CD4-positive, alpha-beta T cell (primary cell): ENCODE data around the gene RPGRIP1L. TPM values are rescaled to one million over a fixed set of nuclear protein-coding genes. Genes with fewer than 3 reads are reported as not detected.

Source experiments
- ATAC-seq: fragments of 200-7000 bp; cut with Tn5 transposase; one replicate; pipeline ENCODE4 v1.10.0; 2022; ENCODE audit warnings: mild to moderate bottlenecking; ENCODE audit not compliant: poor library complexity
- CTCF ChIA-PET: fragments of 350-600 bp; sonication (Branson Sonifier 250); formaldehyde crosslinking; loops from one replicate; lab custom pipeline; 2021; ENCODE audit warnings: antibody characterized with exemption, inconsistent platforms; lab: Charles Lee
- POLR2A ChIA-PET: fragments of 350-600 bp; sonication (Branson Sonifier 250); formaldehyde crosslinking; loops from one replicate; lab custom pipeline; 2021; ENCODE audit warnings: antibody characterized with exemption, inconsistent platforms; lab: Charles Lee
- DNase-seq, 14 experiments: peaks; one replicate each; pipeline ENCODE4 v3.0.0-alpha.2; 2013 to 2020; ENCODE audit warnings: mixed read lengths in 2 of 14
- H3K27ac ChIP-seq, 2 donors: one replicate each; pipeline versions ENCODE4 v1.5.1 to v1.7.0; 2013; ENCODE audit warnings: low read length in 2 of 2, low read depth in 1 of 2, mild to moderate bottlenecking in 1 of 2
- H3K27me3 ChIP-seq, 2 experiments: 1 replicate in 1 of 2; 2 replicates in 1 of 2; pipeline versions ENCODE4 v1.6.1 to v1.7.0; 2013; ENCODE audit warnings: low read length in 2 of 2, control low read depth in 1 of 2, mild to moderate bottlenecking in 1 of 2, moderate library complexity in 1 of 2; ENCODE audit not compliant: insufficient read depth in 2 of 2, control insufficient read depth in 1 of 2
- H3K36me3 ChIP-seq: one replicate; pipeline ENCODE4 v1.6.1; 2013; ENCODE audit warnings: low read length, control low read depth; ENCODE audit not compliant: insufficient read depth
- H3K4me1 ChIP-seq: one replicate; pipeline ENCODE4 v1.6.1; 2013; ENCODE audit warnings: low read length, control low read depth; ENCODE audit not compliant: insufficient read depth
- H3K4me3 ChIP-seq: one replicate; pipeline ENCODE4 v1.5.1; 2013; ENCODE audit warnings: mild to moderate bottlenecking, low read length, moderate library complexity
- H3K9me3 ChIP-seq, 2 experiments: 1 replicate in 1 of 2; 2 replicates in 1 of 2; pipeline versions ENCODE4 v1.6.1 to v1.7.0; 2013; ENCODE audit warnings: low read length in 2 of 2, mild to moderate bottlenecking in 2 of 2, control low read depth in 1 of 2, moderate library complexity in 1 of 2; ENCODE audit not compliant: control insufficient read depth in 1 of 2, insufficient read depth in 1 of 2
- H3K27ac Mint-ChIP-seq: one replicate; pipeline ENCODE4 v1.8.0; 2020; ENCODE audit warnings: mixed read lengths
- H3K27me3 Mint-ChIP-seq: one replicate; pipeline ENCODE4 v1.8.0; 2021; ENCODE audit warnings: mixed read lengths
- H3K36me3 Mint-ChIP-seq: one replicate; pipeline ENCODE4 v1.8.0; 2021; ENCODE audit warnings: low read depth, mixed read lengths
- H3K4me1 Mint-ChIP-seq: one replicate; pipeline ENCODE4 v1.8.0; 2021; ENCODE audit warnings: low read depth, mixed read lengths
- H3K4me3 Mint-ChIP-seq: one replicate; pipeline ENCODE4 v1.8.0; 2020; ENCODE audit warnings: mild to moderate bottlenecking, mixed read lengths
- H3K9me3 Mint-ChIP-seq: one replicate; pipeline ENCODE4 v1.8.0; 2020; ENCODE audit warnings: mixed read lengths
- intact Hi-C, 2 experiments: fragments of 100-400 bp; cut with DNase I in 1 of 2; cut with micrococcal nuclease in 1 of 2; formaldehyde crosslinking; loops; one replicate each; pipeline versions ENCODE4 v1.15.1 to v1.9.0; 2023 to 2025; cut with DNase I, micrococcal nuclease
- total RNA-seq, 174 experiments: library from RNA in 2 of 174; stranded (reverse) in 2 of 174; gene quantifications; one replicate each; pipeline ENCODE4 v1.2.3 and lab custom pipeline; 2021 to 2026
- TF ChIP-seq, protein P1 (sequence below): fragments of 200-600 bp; IDR thresholded peaks from one replicate; pipeline ENCODE4 v1.8.0; 2022; ENCODE audit warnings: antibody characterized with exemption, mild to moderate bottlenecking

RPGRIP1L gene
- total RNA-seq, 2 experiments from 2014 or later: 2.4 to 2.5 TPM

DNA sequence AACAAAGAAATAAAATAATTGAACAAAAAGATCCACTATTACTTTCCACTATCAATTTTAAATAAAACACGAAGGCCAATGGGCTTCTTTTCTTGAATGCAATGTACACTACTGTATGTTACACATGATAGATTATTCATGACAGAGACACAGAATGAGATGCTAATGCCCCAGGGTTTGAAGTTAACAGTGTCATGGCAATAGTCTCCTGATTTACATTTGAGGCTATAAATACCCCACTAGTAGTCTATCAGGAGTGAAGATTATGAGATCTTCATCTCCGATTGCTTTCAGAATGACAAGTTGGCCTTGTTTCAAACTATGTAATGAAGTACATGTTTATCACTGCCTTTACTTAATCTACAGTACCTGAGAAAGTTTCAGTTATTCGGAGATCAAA is 84.4 kb downstream of the RPGRIP1L start:
- H3K4me3 Mint-ChIP-seq: no peak overlapping the region
- H3K9me3 Mint-ChIP-seq: no peaks in the 10 kb centered on the region
- ATAC-seq (no peak), DNase-seq (no peak)
- H3K4me1 Mint-ChIP-seq: no peaks in the 10 kb centered on the region
- Histone ChIP-seq H3K9me3 (no peaks in the 10 kb centered on the region), H3K4me3 (no peak overlapping the region), H3K36me3 (no peaks in the 10 kb centered on the region), H3K27me3 (no peaks in the 10 kb centered on the region), H3K27ac (no peak overlapping the region), H3K4me1 (no peaks in the 10 kb centered on the region)
- ChIA-PET CTCF (no interaction called here), POLR2A (no interaction called here)
- H3K27me3 Mint-ChIP-seq: no peaks in the 10 kb centered on the region
- H3K27ac Mint-ChIP-seq: no peak overlapping the region
- H3K36me3 Mint-ChIP-seq: no peaks in the 10 kb centered on the region
- intact Hi-C loops: no loop called here
- TF ChIP-seq, protein P1, sequence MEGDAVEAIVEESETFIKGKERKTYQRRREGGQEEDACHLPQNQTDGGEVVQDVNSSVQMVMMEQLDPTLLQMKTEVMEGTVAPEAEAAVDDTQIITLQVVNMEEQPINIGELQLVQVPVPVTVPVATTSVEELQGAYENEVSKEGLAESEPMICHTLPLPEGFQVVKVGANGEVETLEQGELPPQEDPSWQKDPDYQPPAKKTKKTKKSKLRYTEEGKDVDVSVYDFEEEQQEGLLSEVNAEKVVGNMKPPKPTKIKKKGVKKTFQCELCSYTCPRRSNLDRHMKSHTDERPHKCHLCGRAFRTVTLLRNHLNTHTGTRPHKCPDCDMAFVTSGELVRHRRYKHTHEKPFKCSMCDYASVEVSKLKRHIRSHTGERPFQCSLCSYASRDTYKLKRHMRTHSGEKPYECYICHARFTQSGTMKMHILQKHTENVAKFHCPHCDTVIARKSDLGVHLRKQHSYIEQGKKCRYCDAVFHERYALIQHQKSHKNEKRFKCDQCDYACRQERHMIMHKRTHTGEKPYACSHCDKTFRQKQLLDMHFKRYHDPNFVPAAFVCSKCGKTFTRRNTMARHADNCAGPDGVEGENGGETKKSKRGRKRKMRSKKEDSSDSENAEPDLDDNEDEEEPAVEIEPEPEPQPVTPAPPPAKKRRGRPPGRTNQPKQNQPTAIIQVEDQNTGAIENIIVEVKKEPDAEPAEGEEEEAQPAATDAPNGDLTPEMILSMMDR: no peak

DNA sequence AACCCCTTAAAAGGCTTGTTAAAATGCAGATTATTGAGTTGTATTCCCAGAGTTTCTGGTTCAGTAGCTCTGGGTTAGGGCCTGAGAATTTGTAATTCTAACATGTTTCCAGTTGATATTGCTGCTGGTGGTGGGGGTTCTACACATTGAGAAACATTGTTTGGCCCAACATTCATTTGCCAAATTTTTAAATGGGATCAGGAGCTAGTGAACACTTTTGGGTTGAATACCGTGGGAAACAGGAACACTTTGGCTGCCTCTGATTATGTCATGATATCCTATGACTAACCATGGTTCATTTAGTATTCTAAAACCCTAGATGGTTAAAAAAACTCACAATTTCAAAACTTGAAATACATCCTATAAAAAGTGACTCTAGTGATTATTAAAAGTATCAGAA is 89.3 kb downstream of the RPGRIP1L start:
- H3K36me3 Mint-ChIP-seq: no peaks in the 10 kb centered on the region
- H3K4me3 Mint-ChIP-seq: no peak overlapping the region
- ChIA-PET POLR2A (no interaction called here), CTCF (no interaction called here)
- ATAC-seq (no peak), DNase-seq (no peak)
- TF ChIP-seq, protein P1: no peak
- Histone ChIP-seq H3K27ac (no peak overlapping the region), H3K4me3 (no peak overlapping the region), H3K27me3 (no peaks in the 10 kb centered on the region), H3K36me3 (no peaks in the 10 kb centered on the region), H3K9me3 (no peaks in the 10 kb centered on the region), H3K4me1 (no peaks in the 10 kb centered on the region)
- no peaks in the 10 kb centered on the region for H3K4me1 Mint-ChIP-seq
- intact Hi-C loops: no loop called here
- no peaks in the 10 kb centered on the region for H3K9me3 Mint-ChIP-seq
- no peaks in the 10 kb centered on the region for H3K27me3 Mint-ChIP-seq
- no peak overlapping the region for H3K27ac Mint-ChIP-seq

DNA sequence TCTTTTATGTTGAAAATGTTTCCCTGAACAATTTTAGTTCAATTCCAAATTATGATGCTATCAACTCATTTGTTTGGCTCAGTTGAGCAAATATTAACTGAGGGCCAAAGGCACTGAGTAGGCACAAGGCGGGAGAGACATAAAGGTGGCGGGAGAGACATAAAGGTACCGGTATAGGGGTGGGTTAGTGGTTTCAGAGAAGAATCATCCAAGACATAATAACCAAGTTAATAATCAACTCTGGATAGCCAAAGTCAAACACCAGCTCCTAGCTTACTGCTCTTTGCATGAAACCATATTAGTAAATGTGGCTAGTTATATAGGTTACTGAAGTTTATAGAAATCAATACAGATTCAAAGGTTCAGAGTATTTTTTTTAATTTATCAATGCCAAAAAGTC is 91.7 kb downstream of the RPGRIP1L start:
- no peak for DNase-seq
- intact Hi-C loops: no loop called here
- Mint-ChIP-seq H3K9me3 (no peaks in the 10 kb centered on the region), H3K4me3 (no peak overlapping the region), H3K27ac (no peak overlapping the region), H3K4me1 (no peaks in the 10 kb centered on the region), H3K36me3 (no peaks in the 10 kb centered on the region), H3K27me3 (no peaks in the 10 kb centered on the region)
- CTCF ChIA-PET: no interaction called here
- Histone ChIP-seq H3K4me1 (no peaks in the 10 kb centered on the region), H3K27me3 (no peaks in the 10 kb centered on the region), H3K9me3 (no peaks in the 10 kb centered on the region), H3K27ac (no peak overlapping the region), H3K36me3 (no peaks in the 10 kb centered on the region), H3K4me3 (no peak overlapping the region)
- TF ChIP-seq, protein P1: no peak
- no peak for ATAC-seq
- POLR2A ChIA-PET: no interaction called here
